GM18951 (cell line): ENCODE results near the gene LTB.

ENCODE experiments used
- POLR2A ChIP-seq: IDR thresholded peaks from 4 replicates; pipeline ENCODE4 v1.6.1; 2011; ENCODE audit warnings: mild to moderate bottlenecking; ENCODE audit not compliant: insufficient read length, insufficient read depth; ENCODE audit errors: extremely low read depth
- in situ Hi-C: fragments of 300-500 bp; cut with MboI; formaldehyde crosslinking; loops from one replicate; pipeline ENCODE4 v1.12.0; 2022; ENCODE audit warnings: low sequenced_read_pairs, mixed read lengths, inconsistent platforms; ENCODE audit not compliant: unreplicated experiment

The LTB gene

DNA sequence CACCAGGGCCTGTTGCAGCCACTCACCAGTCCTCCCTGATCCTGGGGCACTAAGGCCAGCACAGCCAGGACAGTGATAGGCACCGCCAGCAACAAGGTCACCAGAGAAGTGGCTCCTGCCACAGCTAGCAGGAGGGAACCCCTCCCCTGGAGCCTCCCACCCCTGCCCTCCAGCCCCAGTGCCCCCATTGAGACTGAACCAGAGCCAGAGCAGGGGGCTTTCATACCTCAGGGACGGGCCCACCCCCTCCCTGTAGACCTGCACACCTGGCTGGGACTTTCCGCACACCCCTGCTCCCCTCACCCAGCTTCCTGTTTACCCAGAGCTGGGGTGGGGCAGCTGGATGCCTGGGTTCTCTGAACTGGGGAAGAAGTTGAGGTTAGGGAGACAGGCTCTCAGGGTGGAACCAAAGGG, at the start of gene LTB:
Gene LTB, minus strand, starts transcription at position 195 of the 414 bp plus-strand sequence. Its CDS starts 7 bp downstream, at position 188.
- peak; percentile 48 for TF ChIP-seq POLR2A
- in situ Hi-C loops, result no loop called here

GRCh38 chr6:31631681-31632278, 49.6 kb upstream of the LTB start:
- no peak for TF ChIP-seq POLR2A
- in situ Hi-C loops, result no loop called here

- in situ Hi-C loops, result no loop called here
- TF ChIP-seq POLR2A, result no peak
These were observed 49.0 kb upstream of the LTB start for GRCh38 chr6:31631209-31631608.

GRCh38 chr6:31630177-31630934, 48.1 kb upstream of the LTB start:
- in situ Hi-C loops, result no loop called here
- peak; percentile 21 for TF ChIP-seq POLR2A

GRCh38 chr6:31629014-31629413, 46.8 kb upstream of the LTB start:
- no peak for TF ChIP-seq POLR2A

GRCh38 chr6:31627690-31628287, 45.6 kb upstream of the LTB start:
- TF ChIP-seq POLR2A, result no peak
- in situ Hi-C loops, result no loop called here

More at GRCh38 chr6:31629014-31629413, 46.8 kb upstream of the LTB start:
- in situ Hi-C loops, result no loop called here

DNA sequence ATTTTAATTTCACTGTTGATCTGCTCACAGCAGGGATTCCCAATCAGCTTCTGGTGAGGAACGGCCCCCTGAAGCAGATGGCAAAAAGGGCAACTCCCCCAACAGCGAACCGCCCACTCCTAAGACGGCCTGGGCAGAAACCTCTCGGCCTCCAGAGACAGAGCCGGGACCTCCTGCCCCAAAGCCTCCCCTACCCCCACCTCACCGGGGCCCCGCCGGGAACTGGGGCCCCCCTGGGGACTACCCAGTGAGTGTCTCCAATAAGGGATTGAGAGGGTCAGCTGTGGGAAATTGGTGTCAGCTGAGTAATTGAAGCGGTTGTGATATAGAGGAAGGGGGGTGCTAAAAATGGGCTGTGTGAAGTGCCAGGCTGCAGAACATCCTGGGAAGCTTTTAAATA, 44.7 kb upstream of the LTB start:
- TF ChIP-seq POLR2A, result no peak
- in situ Hi-C loops, result no loop called here

- no peak for TF ChIP-seq POLR2A
- in situ Hi-C loops, result no loop called here
These were observed 41.8 kb upstream of the LTB start for GRCh38 chr6:31624070-31624469.

GRCh38 chr6:31622684-31623091, 40.5 kb upstream of the LTB start:
- no peak for TF ChIP-seq POLR2A
- in situ Hi-C loops, result no loop called here

- in situ Hi-C loops, result no loop called here
- TF ChIP-seq POLR2A, result no peak
These were observed 39.8 kb upstream of the LTB start for GRCh38 chr6:31621991-31622390.

DNA sequence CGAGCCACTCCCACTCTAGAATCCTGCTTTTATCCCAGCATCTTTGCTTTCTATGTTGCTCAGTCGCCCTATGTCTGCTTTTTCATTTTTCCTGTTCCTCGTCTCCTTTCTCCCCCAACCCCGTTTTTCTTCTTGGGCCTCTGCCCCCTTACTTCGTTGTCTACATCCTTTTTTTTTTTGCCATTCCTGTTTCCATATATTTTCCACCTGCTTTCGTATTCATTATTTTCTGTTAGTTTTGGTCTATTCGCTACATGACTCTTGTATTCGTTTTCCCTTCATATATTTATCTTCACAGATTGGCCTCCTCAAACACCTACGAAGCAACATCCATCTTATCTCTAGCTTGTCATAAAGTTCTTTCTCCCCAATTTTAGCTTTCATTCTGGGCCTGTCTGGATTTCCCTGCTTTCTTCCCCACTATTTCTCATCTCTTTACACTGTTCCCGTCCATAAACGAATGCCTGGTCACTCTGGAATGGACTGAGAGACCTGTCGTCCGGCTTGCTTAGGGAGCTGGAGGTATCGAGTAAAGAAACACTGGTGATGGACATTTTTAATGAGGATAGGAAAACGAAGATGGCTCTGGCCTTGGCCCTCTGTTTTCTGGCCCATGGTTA, 39.2 kb upstream of the LTB start:
- in situ Hi-C loops, result no loop called here
- no peak for TF ChIP-seq POLR2A

DNA sequence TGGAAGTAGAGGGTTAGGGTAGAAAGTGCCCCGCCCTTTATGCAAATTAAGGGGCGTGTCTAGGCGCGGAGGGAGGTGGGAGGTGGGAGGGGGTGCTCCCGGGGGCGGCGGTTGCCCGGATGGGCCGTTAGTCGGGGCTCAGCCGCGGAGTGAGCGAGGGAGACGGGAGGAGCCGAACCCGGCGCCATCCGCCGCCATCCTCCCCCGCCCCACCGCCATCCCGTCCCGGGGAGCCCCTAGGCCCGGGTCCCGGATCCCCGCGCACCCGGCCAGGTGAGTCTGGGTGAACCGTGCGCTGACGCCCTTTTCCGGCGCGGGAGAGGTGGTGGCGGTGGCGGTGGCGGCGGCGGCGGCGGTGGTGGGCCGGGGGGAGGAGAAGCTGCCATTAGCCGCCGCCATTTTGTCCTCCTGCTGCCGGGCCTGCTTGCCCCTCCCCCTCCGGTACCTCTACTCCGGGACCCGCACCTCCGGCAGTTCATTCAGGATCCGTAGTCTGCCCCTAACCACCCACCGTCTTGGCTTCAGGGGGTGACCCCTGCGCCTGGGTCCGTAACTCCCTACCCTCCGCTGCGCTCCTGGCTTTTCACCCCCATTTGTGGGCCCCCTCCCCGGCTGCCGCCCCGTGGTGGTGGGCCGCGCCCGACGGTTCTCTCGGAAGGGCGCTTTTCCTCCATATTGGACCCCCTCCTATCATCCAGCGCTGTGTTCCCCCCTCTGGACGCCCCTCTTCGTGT, 38.5 kb upstream of the LTB start, which contains the start of gene PRRC2A:
Gene PRRC2A, plus strand, starts transcription at position 130 of the 734 bp plus-strand sequence. CDS start 2,075 bp downstream, outside the sequence.
- in situ Hi-C loops, result no loop called here

More for the DNA sequence above, 38.5 kb upstream of the LTB start, which contains the start of gene PRRC2A:
- TF ChIP-seq POLR2A, result peak; percentile 48
